ENCODE measurements around the gene ZSWIM4.

DNA sequence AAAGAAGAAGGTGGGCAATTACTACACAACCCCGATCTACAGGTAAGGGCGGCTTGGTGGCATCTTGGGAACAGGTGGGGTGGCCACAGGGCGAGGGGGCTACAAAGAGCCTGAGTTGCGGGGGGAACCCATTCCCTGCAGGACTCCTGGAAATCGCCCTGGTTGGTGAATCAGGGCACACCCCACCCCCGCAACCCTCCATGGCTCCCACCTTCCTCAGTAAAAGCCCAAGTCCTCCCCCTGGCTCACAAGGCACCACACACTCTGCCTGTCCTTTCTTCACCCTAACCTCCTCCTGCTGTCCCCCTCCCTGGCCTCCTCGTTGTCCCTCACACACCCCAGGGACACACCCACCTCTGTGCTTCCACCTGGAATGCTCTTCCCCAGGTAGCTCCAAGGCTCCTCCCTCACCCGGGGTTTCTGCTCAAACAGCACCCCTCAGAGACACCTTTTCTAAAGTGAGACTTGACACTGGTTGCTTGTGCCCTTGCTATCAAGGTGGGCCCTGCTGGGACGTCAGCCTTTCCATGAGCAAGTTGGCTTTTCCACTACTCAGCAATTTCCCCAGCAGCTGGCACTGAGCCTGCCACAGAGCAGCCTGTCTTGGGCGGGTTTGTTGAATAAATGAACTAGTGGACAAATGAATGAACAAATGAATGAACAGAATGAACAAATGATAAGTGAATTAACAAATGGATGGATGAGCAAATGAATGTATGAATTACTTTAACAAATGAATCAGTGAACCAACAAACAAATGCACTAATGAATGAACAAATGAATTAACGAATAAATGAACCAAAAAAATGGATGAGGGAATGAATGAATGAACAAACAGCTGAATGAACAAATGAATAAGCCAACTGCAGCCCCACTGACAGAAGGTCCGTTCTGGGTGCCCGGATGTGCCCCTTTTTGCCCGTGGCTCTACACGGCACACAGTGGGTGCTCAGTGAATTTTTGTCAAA is 37.2 kb upstream of the ZSWIM4 start:
- TF ChIP-seq, protein P1, sequence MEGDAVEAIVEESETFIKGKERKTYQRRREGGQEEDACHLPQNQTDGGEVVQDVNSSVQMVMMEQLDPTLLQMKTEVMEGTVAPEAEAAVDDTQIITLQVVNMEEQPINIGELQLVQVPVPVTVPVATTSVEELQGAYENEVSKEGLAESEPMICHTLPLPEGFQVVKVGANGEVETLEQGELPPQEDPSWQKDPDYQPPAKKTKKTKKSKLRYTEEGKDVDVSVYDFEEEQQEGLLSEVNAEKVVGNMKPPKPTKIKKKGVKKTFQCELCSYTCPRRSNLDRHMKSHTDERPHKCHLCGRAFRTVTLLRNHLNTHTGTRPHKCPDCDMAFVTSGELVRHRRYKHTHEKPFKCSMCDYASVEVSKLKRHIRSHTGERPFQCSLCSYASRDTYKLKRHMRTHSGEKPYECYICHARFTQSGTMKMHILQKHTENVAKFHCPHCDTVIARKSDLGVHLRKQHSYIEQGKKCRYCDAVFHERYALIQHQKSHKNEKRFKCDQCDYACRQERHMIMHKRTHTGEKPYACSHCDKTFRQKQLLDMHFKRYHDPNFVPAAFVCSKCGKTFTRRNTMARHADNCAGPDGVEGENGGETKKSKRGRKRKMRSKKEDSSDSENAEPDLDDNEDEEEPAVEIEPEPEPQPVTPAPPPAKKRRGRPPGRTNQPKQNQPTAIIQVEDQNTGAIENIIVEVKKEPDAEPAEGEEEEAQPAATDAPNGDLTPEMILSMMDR (IDR thresholded peaks at IDR 0.05 in 2 of 3, conservative IDR thresholded peaks at IDR 0.05 in 1 of 3; ENCODE audit: control insufficient read depth in 2 of 3, extremely low read depth in 1 of 3, insufficient read depth in 1 of 3, low read depth in 3 of 3, low read length in 3 of 3), result no peak
- TF ChIP-seq, protein P2, sequence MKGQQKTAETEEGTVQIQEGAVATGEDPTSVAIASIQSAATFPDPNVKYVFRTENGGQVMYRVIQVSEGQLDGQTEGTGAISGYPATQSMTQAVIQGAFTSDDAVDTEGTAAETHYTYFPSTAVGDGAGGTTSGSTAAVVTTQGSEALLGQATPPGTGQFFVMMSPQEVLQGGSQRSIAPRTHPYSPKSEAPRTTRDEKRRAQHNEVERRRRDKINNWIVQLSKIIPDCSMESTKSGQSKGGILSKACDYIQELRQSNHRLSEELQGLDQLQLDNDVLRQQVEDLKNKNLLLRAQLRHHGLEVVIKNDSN (IDR thresholded peaks at IDR 0.05; ENCODE audit: borderline replicate concordance, extremely low read length, insufficient read depth, low read depth, low read length), result no peak
- TF ChIP-seq BRCA1 (IDR thresholded peaks at IDR 0.05; ENCODE audit: low read depth, low read length), result no peak

Data from GM12878 (cell line).